WERI-Rb-1 (cell line): Measurements from ENCODE around the gene CCDC50.

Experiments
- DNase-seq: peaks from one replicate; pipeline ENCODE4 v3.0.0-alpha.2; 2020
- H3K27ac ChIP-seq: fragments of 250-450 bp; sonication (Bioruptor Pico); 2 replicates; pipeline ENCODE4 v1.5.1; 2020; ENCODE audit warnings: mild to moderate bottlenecking, moderate library complexity
- H3K27me3 ChIP-seq: fragments of 250-450 bp; sonication (Bioruptor Pico); 2 replicates; pipeline ENCODE4 v1.5.1; 2021; ENCODE audit warnings: mild to moderate bottlenecking, low read depth, moderate library complexity; ENCODE audit not compliant: insufficient read depth, severe bottlenecking
- H3K36me3 ChIP-seq: fragments of 250-450 bp; sonication (Bioruptor Pico); 2 replicates; pipeline ENCODE4 v1.5.1; 2020; ENCODE audit warnings: mild to moderate bottlenecking, moderate library complexity
- H3K4me3 ChIP-seq: 2 replicates; pipeline ENCODE4 v1.5.1; 2011; ENCODE audit warnings: low read depth, mild to moderate bottlenecking, control low read depth, low read length
- H3K9me3 ChIP-seq: fragments of 250-450 bp; sonication (Bioruptor Pico); 2 replicates; pipeline ENCODE4 v1.5.1; 2021; ENCODE audit warnings: mild to moderate bottlenecking, moderate library complexity; ENCODE audit not compliant: severe bottlenecking
- CTCF ChIP-seq: IDR thresholded peaks from 2 replicates; pipeline ENCODE4 v1.5.1; 2011; ENCODE audit warnings: low read depth, mild to moderate bottlenecking, control low read depth, inconsistent platforms, low read length

The CCDC50 gene

GRCh38 chr3:191339316-191339917 lies 10.2 kb downstream of the CCDC50 start:
- Histone ChIP-seq H3K27ac (no peak overlapping the region), H3K9me3 (no peaks in the 10 kb centered on the region), H3K27me3 (no peaks in the 10 kb centered on the region), H3K4me3 (no peak overlapping the region), H3K36me3 (no peaks in the 10 kb centered on the region)
- no peak for TF ChIP-seq CTCF
- DNase-seq, result no peak

- Histone ChIP-seq H3K36me3 (no peaks in the 10 kb centered on the region), H3K27ac (no peak overlapping the region), H3K27me3 (no peaks in the 10 kb centered on the region), H3K9me3 (no peaks in the 10 kb centered on the region), H3K4me3 (no peak overlapping the region)
- no peak for TF ChIP-seq CTCF
- DNase-seq, result no peak
Measured at GRCh38 chr3:191340351-191340750, 11.2 kb downstream of the CCDC50 start.

GRCh38 chr3:191340966-191341365 lies 11.8 kb downstream of the CCDC50 start:
- H3K9me3 ChIP-seq, result no peaks in the 10 kb centered on the region
- DNase-seq, result no peak
- no peak for TF ChIP-seq CTCF
- no peaks in the 10 kb centered on the region for H3K36me3 ChIP-seq
- no peak overlapping the region for H3K4me3 ChIP-seq
- H3K27ac ChIP-seq, result no peak overlapping the region
- no peaks in the 10 kb centered on the region for H3K27me3 ChIP-seq

GRCh38 chr3:191342006-191342405 lies 12.8 kb downstream of the CCDC50 start:
- H3K27me3 ChIP-seq, result no peaks in the 10 kb centered on the region
- H3K4me3 ChIP-seq, result no peak overlapping the region
- no peaks in the 10 kb centered on the region for H3K36me3 ChIP-seq
- no peak overlapping the region for H3K27ac ChIP-seq
- no peak for TF ChIP-seq CTCF
- H3K9me3 ChIP-seq, result no peaks in the 10 kb centered on the region
- no peak for DNase-seq

GRCh38 chr3:191342411-191342810 lies 13.2 kb downstream of the CCDC50 start:
- Histone ChIP-seq H3K9me3 (no peaks in the 10 kb centered on the region), H3K36me3 (no peaks in the 10 kb centered on the region), H3K27me3 (no peaks in the 10 kb centered on the region), H3K27ac (no peak overlapping the region), H3K4me3 (no peak overlapping the region)
- DNase-seq, result no peak
- no peak for TF ChIP-seq CTCF

- no peaks in the 10 kb centered on the region for H3K27me3 ChIP-seq
- H3K4me3 ChIP-seq, result no peak overlapping the region
- no peaks in the 10 kb centered on the region for H3K9me3 ChIP-seq
- no peak for DNase-seq
- TF ChIP-seq CTCF, result no peak
- no peaks in the 10 kb centered on the region for H3K36me3 ChIP-seq
- H3K27ac ChIP-seq, result no peak overlapping the region
Measured at GRCh38 chr3:191343115-191343514, 13.9 kb downstream of the CCDC50 start.
